RWPE2 (cell line): ENCODE measurements around the gene RREB1.

Source experiments
- ATAC-seq: fragments of 200-7000 bp; cut with Tn5 transposase; 3 replicates; pipeline ENCODE4 v1.9.1; 2021; ENCODE audit warnings: low read depth
- DNase-seq: peaks from one replicate; pipeline ENCODE4 v3.0.0-alpha.2; 2020; ENCODE audit warnings: low spot score
- H3K27ac ChIP-seq: fragments of 450-650 bp; 2 replicates; pipeline ENCODE4 v1.5.1; 2017; ENCODE audit warnings: mild to moderate bottlenecking; ENCODE audit not compliant: poor library complexity, severe bottlenecking
- H3K27me3 ChIP-seq: fragments of 250-450 bp; sonication (Bioruptor Pico); 2 replicates; pipeline ENCODE4 v1.5.1; 2021; ENCODE audit warnings: mild to moderate bottlenecking, moderate library complexity; ENCODE audit not compliant: insufficient read depth, poor library complexity, severe bottlenecking
- H3K36me3 ChIP-seq: fragments of 250-450 bp; sonication (Bioruptor Pico); 2 replicates; pipeline ENCODE4 v1.5.1; 2020; ENCODE audit warnings: low read depth, mild to moderate bottlenecking, moderate library complexity
- H3K4me1 ChIP-seq: fragments of 250-450 bp; sonication (Bioruptor Pico); 2 replicates; pipeline ENCODE4 v1.5.1; 2021; ENCODE audit warnings: mild to moderate bottlenecking, moderate library complexity; ENCODE audit not compliant: insufficient read depth, poor library complexity, severe bottlenecking
- H3K4me3 ChIP-seq: fragments of 250-450 bp; sonication (Bioruptor Pico); 2 replicates; pipeline ENCODE4 v1.5.1; 2021; ENCODE audit warnings: mild to moderate bottlenecking, moderate library complexity; ENCODE audit not compliant: severe bottlenecking
- H3K9me3 ChIP-seq: fragments of 250-450 bp; sonication (Bioruptor Pico); 2 replicates; pipeline ENCODE4 v1.5.1; 2021; ENCODE audit warnings: mild to moderate bottlenecking, moderate library complexity; ENCODE audit not compliant: severe bottlenecking
- TF ChIP-seq, protein P1 (sequence below): fragments of 450-650 bp; IDR thresholded peaks from one replicate; pipeline ENCODE4 v1.5.1; 2017; ENCODE audit warnings: mild to moderate bottlenecking, moderate library complexity; ENCODE audit not compliant: poor library complexity, severe bottlenecking

The RREB1 gene

DNA sequence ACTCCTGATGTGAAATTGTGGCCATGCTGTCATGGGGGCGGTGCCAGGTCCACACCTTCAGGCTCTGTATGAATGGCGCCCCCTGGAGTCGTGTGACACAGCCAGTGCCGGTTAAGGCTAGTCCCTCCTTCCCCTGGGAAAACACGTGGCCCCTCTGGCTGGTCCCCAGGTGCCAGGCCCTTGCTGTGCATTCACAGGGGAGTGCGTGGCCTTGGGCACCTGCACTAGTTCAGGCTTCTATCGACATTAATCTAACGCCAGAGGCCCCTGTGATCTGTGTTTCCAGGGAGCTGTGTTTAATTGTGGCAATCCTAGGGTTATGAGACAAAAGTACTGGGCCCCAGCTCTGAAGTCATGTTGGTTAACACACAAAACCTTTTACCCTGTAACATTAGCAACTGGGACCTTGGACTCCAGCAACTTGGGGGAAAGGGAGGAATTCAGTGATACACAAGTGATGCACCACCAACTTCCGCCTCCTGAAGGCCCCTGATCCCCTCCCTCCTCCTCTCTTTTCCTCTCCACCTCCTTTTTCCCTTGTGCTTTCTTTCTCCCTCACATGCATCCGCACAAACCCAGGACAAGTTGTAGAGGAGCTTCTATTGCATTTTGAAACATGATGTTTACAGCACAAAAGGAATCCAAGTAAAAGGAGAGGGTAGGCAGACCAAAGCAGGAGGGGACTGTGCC, 131.3 kb downstream of the RREB1 start:
- Histone ChIP-seq H3K4me1 (peaks cover 28% of the 10 kb centered on the region), H3K9me3 (no peaks in the 10 kb centered on the region), H3K36me3 (peaks cover 56% of the 10 kb centered on the region), H3K4me3 (no peak overlapping the region), H3K27ac (no peak overlapping the region), H3K27me3 (no peaks in the 10 kb centered on the region)
- DNase-seq = peak; percentile 78
- ATAC-seq = peak; percentile 32; the same call in 2 of the 3 replicates
- TF ChIP-seq, protein P1, sequence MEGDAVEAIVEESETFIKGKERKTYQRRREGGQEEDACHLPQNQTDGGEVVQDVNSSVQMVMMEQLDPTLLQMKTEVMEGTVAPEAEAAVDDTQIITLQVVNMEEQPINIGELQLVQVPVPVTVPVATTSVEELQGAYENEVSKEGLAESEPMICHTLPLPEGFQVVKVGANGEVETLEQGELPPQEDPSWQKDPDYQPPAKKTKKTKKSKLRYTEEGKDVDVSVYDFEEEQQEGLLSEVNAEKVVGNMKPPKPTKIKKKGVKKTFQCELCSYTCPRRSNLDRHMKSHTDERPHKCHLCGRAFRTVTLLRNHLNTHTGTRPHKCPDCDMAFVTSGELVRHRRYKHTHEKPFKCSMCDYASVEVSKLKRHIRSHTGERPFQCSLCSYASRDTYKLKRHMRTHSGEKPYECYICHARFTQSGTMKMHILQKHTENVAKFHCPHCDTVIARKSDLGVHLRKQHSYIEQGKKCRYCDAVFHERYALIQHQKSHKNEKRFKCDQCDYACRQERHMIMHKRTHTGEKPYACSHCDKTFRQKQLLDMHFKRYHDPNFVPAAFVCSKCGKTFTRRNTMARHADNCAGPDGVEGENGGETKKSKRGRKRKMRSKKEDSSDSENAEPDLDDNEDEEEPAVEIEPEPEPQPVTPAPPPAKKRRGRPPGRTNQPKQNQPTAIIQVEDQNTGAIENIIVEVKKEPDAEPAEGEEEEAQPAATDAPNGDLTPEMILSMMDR = peak; percentile 75

DNA sequence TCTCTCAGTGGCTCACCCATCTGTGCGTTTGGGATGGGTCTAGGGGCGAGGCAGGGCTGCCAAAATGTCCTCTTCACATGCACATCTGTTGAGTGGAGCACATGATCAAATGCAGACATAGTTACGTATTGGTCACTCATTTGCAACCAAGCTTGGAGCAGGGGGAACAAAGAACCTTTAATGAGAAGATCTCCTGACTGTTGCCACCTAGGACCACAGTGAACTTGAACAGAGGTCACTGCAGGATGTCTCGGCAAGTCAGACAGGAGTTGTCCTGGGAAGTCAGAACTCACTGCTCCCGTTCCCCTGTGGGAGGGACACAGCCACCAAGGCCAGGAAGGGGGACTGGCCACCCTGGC, 131.8 kb downstream of the RREB1 start:
- Histone ChIP-seq H3K27ac (no peak overlapping the region), H3K4me3 (no peak overlapping the region), H3K9me3 (no peaks in the 10 kb centered on the region), H3K36me3 (peaks cover 62% of the 10 kb centered on the region), H3K27me3 (no peaks in the 10 kb centered on the region), H3K4me1 (peaks cover 28% of the 10 kb centered on the region)
- TF ChIP-seq, protein P1 = no peak
- no peak for DNase-seq
- no peak for ATAC-seq

DNA sequence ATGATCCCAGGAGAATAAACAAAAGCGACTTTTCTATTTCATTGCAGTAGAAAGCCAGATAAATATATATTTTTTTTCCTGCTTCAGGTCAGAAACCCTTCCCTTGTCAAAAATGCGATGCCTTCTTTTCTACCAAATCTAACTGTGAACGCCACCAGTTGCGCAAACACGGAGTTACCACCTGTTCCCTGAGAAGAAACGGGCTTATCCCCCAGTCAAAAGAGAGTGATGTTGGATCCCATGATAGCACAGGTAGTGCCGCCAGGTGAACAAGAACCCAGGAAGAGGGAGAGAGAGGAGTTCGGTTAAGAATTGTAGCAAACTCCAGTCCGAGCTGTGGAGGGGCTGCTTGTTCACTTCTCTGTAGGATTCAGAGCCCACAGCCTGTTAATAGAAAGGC, 132.6 kb downstream of the RREB1 start:
- no peak for ATAC-seq
- no peak for DNase-seq
- Histone ChIP-seq H3K27me3 (no peaks in the 10 kb centered on the region), H3K36me3 (peaks cover 67% of the 10 kb centered on the region), H3K9me3 (no peaks in the 10 kb centered on the region), H3K27ac (no peak overlapping the region), H3K4me1 (peaks cover 26% of the 10 kb centered on the region), H3K4me3 (no peak overlapping the region)
- TF ChIP-seq, protein P1 = no peak

DNA sequence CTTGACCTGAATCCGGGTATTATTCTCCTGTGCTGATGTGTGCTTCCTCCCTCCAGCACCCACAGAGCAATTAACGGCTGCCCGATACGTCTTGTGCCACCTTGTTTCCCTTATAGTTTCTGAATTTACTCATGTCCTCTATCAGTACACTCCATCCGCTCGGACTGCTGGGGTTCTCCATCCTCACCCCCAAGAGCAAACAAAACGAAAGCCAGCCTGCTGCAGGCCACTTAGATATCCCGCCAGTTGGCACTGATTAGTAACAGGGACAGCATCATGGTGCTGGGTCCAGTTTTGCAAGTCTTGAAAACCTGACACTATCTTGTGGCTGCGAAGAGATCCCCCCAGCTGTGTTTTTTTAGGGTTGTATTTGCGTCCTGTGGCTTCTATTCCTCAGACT, 133.4 kb downstream of the RREB1 start:
- Histone ChIP-seq H3K36me3 (peaks cover 71% of the 10 kb centered on the region), H3K9me3 (no peaks in the 10 kb centered on the region), H3K4me1 (peaks cover 18% of the 10 kb centered on the region), H3K27me3 (no peaks in the 10 kb centered on the region), H3K27ac (peak overlapping the region; percentile 37), H3K4me3 (no peak overlapping the region)
- no peak for DNase-seq
- no peak for ATAC-seq
- TF ChIP-seq, protein P1 = no peak
